CD4-positive, alpha-beta T cell (primary cell): ENCODE measurements around the gene MAP9. TPM values are rescaled to one million over a fixed set of nuclear protein-coding genes. Genes with fewer than 3 reads are reported as not detected.

Experiments
- ATAC-seq: fragments of 200-7000 bp; cut with Tn5 transposase; one replicate; pipeline ENCODE4 v1.10.0; 2022; ENCODE audit warnings: mild to moderate bottlenecking; ENCODE audit not compliant: poor library complexity
- CTCF ChIA-PET: fragments of 350-600 bp; sonication (Branson Sonifier 250); formaldehyde crosslinking; loops from one replicate; lab custom pipeline; 2021; ENCODE audit warnings: antibody characterized with exemption, inconsistent platforms; lab: Charles Lee
- POLR2A ChIA-PET: fragments of 350-600 bp; sonication (Branson Sonifier 250); formaldehyde crosslinking; loops from one replicate; lab custom pipeline; 2021; ENCODE audit warnings: antibody characterized with exemption, inconsistent platforms; lab: Charles Lee
- DNase-seq, 14 experiments: peaks; one replicate each; pipeline ENCODE4 v3.0.0-alpha.2; 2013 to 2020; ENCODE audit warnings: mixed read lengths in 2 of 14
- H3K27ac ChIP-seq, 2 donors: one replicate each; pipeline versions ENCODE4 v1.5.1 to v1.7.0; 2013; ENCODE audit warnings: low read length in 2 of 2, low read depth in 1 of 2, mild to moderate bottlenecking in 1 of 2
- H3K27me3 ChIP-seq, 2 experiments: 1 replicate in 1 of 2; 2 replicates in 1 of 2; pipeline versions ENCODE4 v1.6.1 to v1.7.0; 2013; ENCODE audit warnings: low read length in 2 of 2, control low read depth in 1 of 2, mild to moderate bottlenecking in 1 of 2, moderate library complexity in 1 of 2; ENCODE audit not compliant: insufficient read depth in 2 of 2, control insufficient read depth in 1 of 2
- H3K36me3 ChIP-seq: one replicate; pipeline ENCODE4 v1.6.1; 2013; ENCODE audit warnings: low read length, control low read depth; ENCODE audit not compliant: insufficient read depth
- H3K4me1 ChIP-seq: one replicate; pipeline ENCODE4 v1.6.1; 2013; ENCODE audit warnings: low read length, control low read depth; ENCODE audit not compliant: insufficient read depth
- H3K4me3 ChIP-seq: one replicate; pipeline ENCODE4 v1.5.1; 2013; ENCODE audit warnings: mild to moderate bottlenecking, low read length, moderate library complexity
- H3K9me3 ChIP-seq, 2 experiments: 1 replicate in 1 of 2; 2 replicates in 1 of 2; pipeline versions ENCODE4 v1.6.1 to v1.7.0; 2013; ENCODE audit warnings: low read length in 2 of 2, mild to moderate bottlenecking in 2 of 2, control low read depth in 1 of 2, moderate library complexity in 1 of 2; ENCODE audit not compliant: control insufficient read depth in 1 of 2, insufficient read depth in 1 of 2
- H3K27ac Mint-ChIP-seq: one replicate; pipeline ENCODE4 v1.8.0; 2020; ENCODE audit warnings: mixed read lengths
- H3K27me3 Mint-ChIP-seq: one replicate; pipeline ENCODE4 v1.8.0; 2021; ENCODE audit warnings: mixed read lengths
- H3K36me3 Mint-ChIP-seq: one replicate; pipeline ENCODE4 v1.8.0; 2021; ENCODE audit warnings: low read depth, mixed read lengths
- H3K4me1 Mint-ChIP-seq: one replicate; pipeline ENCODE4 v1.8.0; 2021; ENCODE audit warnings: low read depth, mixed read lengths
- H3K4me3 Mint-ChIP-seq: one replicate; pipeline ENCODE4 v1.8.0; 2020; ENCODE audit warnings: mild to moderate bottlenecking, mixed read lengths
- H3K9me3 Mint-ChIP-seq: one replicate; pipeline ENCODE4 v1.8.0; 2020; ENCODE audit warnings: mixed read lengths
- intact Hi-C, 2 experiments: fragments of 100-400 bp; cut with DNase I in 1 of 2; cut with micrococcal nuclease in 1 of 2; formaldehyde crosslinking; loops; one replicate each; pipeline versions ENCODE4 v1.15.1 to v1.9.0; 2023 to 2025; cut with DNase I, micrococcal nuclease
- total RNA-seq, 174 experiments: library from RNA in 2 of 174; stranded (reverse) in 2 of 174; gene quantifications; one replicate each; pipeline ENCODE4 v1.2.3 and lab custom pipeline; 2021 to 2026
- TF ChIP-seq, protein P1 (sequence below): fragments of 200-600 bp; IDR thresholded peaks from one replicate; pipeline ENCODE4 v1.8.0; 2022; ENCODE audit warnings: antibody characterized with exemption, mild to moderate bottlenecking

Gene MAP9
- total RNA-seq, 2 experiments from 2014 or later: 15.5 to 16.5 TPM

DNA sequence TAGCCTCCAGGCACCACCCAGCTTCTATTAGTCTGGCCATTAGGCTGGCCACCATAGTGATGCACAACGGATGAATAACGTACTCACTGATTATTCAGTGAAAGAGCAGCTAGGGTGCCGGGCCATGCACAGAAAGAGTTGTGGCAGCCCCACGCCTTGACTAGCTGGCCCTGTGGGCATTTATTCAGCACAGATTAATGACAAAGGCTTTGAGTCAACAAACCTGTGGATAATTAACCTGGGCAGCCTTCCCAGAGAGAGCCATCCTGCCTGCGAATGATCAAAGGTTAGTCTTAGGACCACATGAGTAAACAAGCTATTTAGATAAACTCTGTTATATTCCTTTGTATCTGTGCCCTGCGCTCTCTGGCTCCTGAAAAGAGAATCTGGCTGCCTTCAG is 37.2 kb downstream of the MAP9 start:
- H3K4me1 Mint-ChIP-seq: no peaks in the 10 kb centered on the region
- ChIA-PET CTCF (no interaction called here), POLR2A (no interaction called here)
- ATAC-seq (no peak), DNase-seq (no peak)
- H3K4me3 ChIP-seq: no peak overlapping the region
- H3K27ac ChIP-seq: no peak overlapping the region
- H3K27ac Mint-ChIP-seq: no peak overlapping the region
- TF ChIP-seq, protein P1, sequence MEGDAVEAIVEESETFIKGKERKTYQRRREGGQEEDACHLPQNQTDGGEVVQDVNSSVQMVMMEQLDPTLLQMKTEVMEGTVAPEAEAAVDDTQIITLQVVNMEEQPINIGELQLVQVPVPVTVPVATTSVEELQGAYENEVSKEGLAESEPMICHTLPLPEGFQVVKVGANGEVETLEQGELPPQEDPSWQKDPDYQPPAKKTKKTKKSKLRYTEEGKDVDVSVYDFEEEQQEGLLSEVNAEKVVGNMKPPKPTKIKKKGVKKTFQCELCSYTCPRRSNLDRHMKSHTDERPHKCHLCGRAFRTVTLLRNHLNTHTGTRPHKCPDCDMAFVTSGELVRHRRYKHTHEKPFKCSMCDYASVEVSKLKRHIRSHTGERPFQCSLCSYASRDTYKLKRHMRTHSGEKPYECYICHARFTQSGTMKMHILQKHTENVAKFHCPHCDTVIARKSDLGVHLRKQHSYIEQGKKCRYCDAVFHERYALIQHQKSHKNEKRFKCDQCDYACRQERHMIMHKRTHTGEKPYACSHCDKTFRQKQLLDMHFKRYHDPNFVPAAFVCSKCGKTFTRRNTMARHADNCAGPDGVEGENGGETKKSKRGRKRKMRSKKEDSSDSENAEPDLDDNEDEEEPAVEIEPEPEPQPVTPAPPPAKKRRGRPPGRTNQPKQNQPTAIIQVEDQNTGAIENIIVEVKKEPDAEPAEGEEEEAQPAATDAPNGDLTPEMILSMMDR: no peak
- intact Hi-C loops: no loop called here
- no peaks in the 10 kb centered on the region for H3K9me3 Mint-ChIP-seq
- H3K36me3 Mint-ChIP-seq: peaks cover 6% of the 10 kb centered on the region
- H3K9me3 ChIP-seq: peaks cover 3 to 5% of the 10 kb centered on the region in 2 experiments
- no peaks in the 10 kb centered on the region for H3K4me1 ChIP-seq
- H3K27me3 Mint-ChIP-seq: peaks cover 7% of the 10 kb centered on the region
- no peak overlapping the region for H3K4me3 Mint-ChIP-seq
- H3K36me3 ChIP-seq: no peaks in the 10 kb centered on the region
- H3K27me3 ChIP-seq: no peaks in the 10 kb centered on the region

DNA sequence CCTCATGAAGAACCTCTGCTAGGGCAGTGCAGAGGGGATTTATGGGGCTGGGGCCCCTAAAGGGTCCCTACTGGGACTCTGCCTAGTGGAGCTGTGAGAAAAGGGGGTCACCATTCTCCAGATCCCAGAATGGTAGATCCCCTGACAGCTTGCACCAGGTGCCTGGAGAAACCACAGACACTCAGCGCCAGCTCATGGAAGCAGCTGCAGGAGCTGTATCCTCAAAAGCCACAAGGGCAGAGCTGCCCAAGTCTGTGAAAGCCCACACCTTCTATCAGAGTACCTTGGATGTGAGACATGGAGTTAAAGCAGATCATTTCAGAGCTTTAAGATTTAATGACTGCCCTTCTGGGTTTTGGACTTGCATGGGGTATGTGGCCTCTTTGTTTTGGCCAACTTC is 38.6 kb downstream of the MAP9 start:
- ChIA-PET POLR2A (no interaction called here), CTCF (no interaction called here)
- Mint-ChIP-seq H3K4me1 (no peaks in the 10 kb centered on the region), H3K9me3 (no peaks in the 10 kb centered on the region), H3K27me3 (peaks cover 7% of the 10 kb centered on the region), H3K36me3 (peaks cover 6% of the 10 kb centered on the region), H3K27ac (no peak overlapping the region), H3K4me3 (no peak overlapping the region)
- Histone ChIP-seq H3K36me3 (no peaks in the 10 kb centered on the region), H3K9me3 (peaks cover 3 to 5% of the 10 kb centered on the region in 2 experiments), H3K27me3 (no peaks in the 10 kb centered on the region), H3K4me3 (no peak overlapping the region), H3K27ac (no peak overlapping the region), H3K4me1 (no peaks in the 10 kb centered on the region)
- TF ChIP-seq, protein P1: no peak
- ATAC-seq (no peak), DNase-seq (no peak)
- intact Hi-C loops: no loop called here

- no peaks in the 10 kb centered on the region for H3K27me3 ChIP-seq
- H3K4me3 ChIP-seq: no peak overlapping the region
- TF ChIP-seq, protein P1: no peak
- Mint-ChIP-seq H3K4me3 (no peak overlapping the region), H3K9me3 (no peaks in the 10 kb centered on the region), H3K27me3 (peaks cover 7% of the 10 kb centered on the region), H3K4me1 (no peaks in the 10 kb centered on the region), H3K27ac (no peak overlapping the region), H3K36me3 (no peaks in the 10 kb centered on the region)
- H3K4me1 ChIP-seq: no peaks in the 10 kb centered on the region
- peaks cover 3 to 5% of the 10 kb centered on the region in 2 experiments for H3K9me3 ChIP-seq
- ATAC-seq (no peak), DNase-seq (no peak)
- intact Hi-C loops: no loop called here
- H3K27ac ChIP-seq: no peak overlapping the region
- no peaks in the 10 kb centered on the region for H3K36me3 ChIP-seq
- ChIA-PET CTCF (no interaction called here), POLR2A (no interaction called here)
Observed at GRCh38 chr4:155336242-155336641, 40.5 kb downstream of the MAP9 start.
